ENCODE measurements around the gene FGD4.

DNA sequence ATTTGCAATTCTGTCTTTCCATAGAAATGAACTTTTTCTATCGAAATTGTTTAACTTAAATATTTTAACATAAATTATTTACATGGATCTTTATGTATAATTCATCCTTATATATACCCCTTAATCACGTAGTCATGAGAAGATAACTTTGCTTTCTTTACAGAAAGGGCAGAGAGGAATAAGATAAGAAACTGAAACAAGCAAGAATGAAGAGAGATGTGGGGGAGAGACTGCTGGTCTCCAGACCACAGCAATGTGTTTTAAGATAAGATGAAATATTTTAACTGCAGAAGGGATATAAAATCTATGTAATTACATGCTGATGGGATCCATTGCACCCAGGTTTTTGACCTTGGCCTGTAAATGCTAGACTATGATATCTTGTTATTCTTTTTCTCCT lies 245.1 kb downstream of the FGD4 start:
- TF ChIP-seq CTCF (IDR thresholded peaks at IDR 0.05) = no peak
- no peak for TF ChIP-seq POLR2A (IDR thresholded peaks at IDR 0.05)
